GM12891 (cell line): Measurements from ENCODE around the gene COPG1.

Experiments
- DNase-seq: peaks from one replicate; pipeline ENCODE4 v3.0.0; 2011; ENCODE audit warnings: low spot score; ENCODE audit not compliant: insufficient read length
- FAIRE-seq: peaks from 2 replicates; lab custom pipeline; 2011; peaks lifted over from hg19 to GRCh38; lab: Jason Lieb, UNC
- PAX5 ChIP-seq: IDR thresholded peaks from 2 replicates; pipeline ENCODE4 v1.6.1; 2011; ENCODE audit warnings: low read length, moderate library complexity, mild to moderate bottlenecking; ENCODE audit not compliant: insufficient read depth, severe bottlenecking
- POLR2A ChIP-seq: IDR thresholded peaks from 2 replicates; pipeline ENCODE4 v1.6.1; 2011; ENCODE audit warnings: low read depth, low read length, control low read depth
- POLR2AphosphoS5 ChIP-seq: IDR thresholded peaks from 2 replicates; pipeline ENCODE4 v1.6.1; 2011; ENCODE audit warnings: low read depth, low read length, control low read depth
- POU2F2 ChIP-seq: IDR thresholded peaks from 2 replicates; pipeline ENCODE4 v1.6.1; 2011; ENCODE audit warnings: low read depth, mild to moderate bottlenecking, control low read depth, low read length, moderate library complexity
- SPI1 ChIP-seq: IDR thresholded peaks from 2 replicates; pipeline ENCODE4 v1.6.1; 2011; ENCODE audit warnings: low read depth, low read length, control low read depth
- TAF1 ChIP-seq: IDR thresholded peaks from 2 replicates; pipeline ENCODE4 v1.6.1; 2011; ENCODE audit warnings: low read depth, low read length, control low read depth

COPG1 gene

GRCh38 chr3:129313665-129314385 is 64.4 kb downstream of the COPG1 start:
- TF ChIP-seq POU2F2 (peak; percentile 51; the same call in 1 of the 2 replicates), POLR2A (peak; percentile 90), POLR2AphosphoS5 (peak; percentile 86), SPI1 (no peak)
- FAIRE-seq (peak; percentile 58), DNase-seq (no peak)

- TF ChIP-seq POLR2A: no peak; the same call in 1 of the 2 replicates
- 0 out of 2 replicates have a peak, but pooled peaks have one; percentile 13 for TF ChIP-seq POU2F2
- 0 out of 2 replicates have a peak, but pooled peaks have one; percentile 6 for TF ChIP-seq TAF1
- TF ChIP-seq POLR2AphosphoS5: no peak
- TF ChIP-seq PAX5: no peak
- TF ChIP-seq SPI1: no peak
- FAIRE-seq (peak; percentile 55), DNase-seq (peak; percentile 73)
Observed at GRCh38 chr3:129314386-129315222, 65.2 kb downstream of the COPG1 start.

GRCh38 chr3:129315223-129315997 is 66.0 kb downstream of the COPG1 start:
- TF ChIP-seq SPI1 (no peak), POLR2A (no peak; the same call in 1 of the 2 replicates), TAF1 (no peak), POLR2AphosphoS5 (no peak), PAX5 (no peak), POU2F2 (no peak)
- FAIRE-seq (peak; percentile 62), DNase-seq (no peak)

- DNase-seq: no peak
- no peak for FAIRE-seq
- TF ChIP-seq POLR2AphosphoS5: 0 out of 2 replicates have a peak, but pooled peaks have one; percentile 99
- TF ChIP-seq PAX5: peak; percentile 1
- peak; percentile 99; the same call in 1 of the 2 replicates for TF ChIP-seq POLR2A
- no peak for TF ChIP-seq SPI1
Observed at GRCh38 chr3:129315998-129316247, 66.5 kb downstream of the COPG1 start.

- no peak; the same call in 1 of the 2 replicates for TF ChIP-seq POLR2A
- TF ChIP-seq TAF1: peak; percentile 90
- peak; percentile 97 for TF ChIP-seq POU2F2
- TF ChIP-seq SPI1: no peak
- no peak; the same call in none of the 2 replicates for TF ChIP-seq POLR2AphosphoS5
- no peak for TF ChIP-seq PAX5
- DNase-seq: peak; percentile 80
- peak; percentile 80 for FAIRE-seq
Observed at GRCh38 chr3:129316248-129317013, 67.0 kb downstream of the COPG1 start.

- TF ChIP-seq TAF1: no peak
- TF ChIP-seq PAX5: no peak
- TF ChIP-seq POLR2A: no peak
- TF ChIP-seq POLR2AphosphoS5: no peak
- no peak for TF ChIP-seq POU2F2
- TF ChIP-seq SPI1: no peak
- no peak for FAIRE-seq
- no peak for DNase-seq
Observed at GRCh38 chr3:129317014-129317771, 67.8 kb downstream of the COPG1 start.

GRCh38 chr3:129317848-129318247 is 68.4 kb downstream of the COPG1 start:
- DNase-seq (no peak), FAIRE-seq (peak; percentile 57)
- no peak for TF ChIP-seq SPI1
- TF ChIP-seq POLR2A: no peak
- TF ChIP-seq PAX5: no peak
- TF ChIP-seq POLR2AphosphoS5: no peak
- no peak for TF ChIP-seq POU2F2
- no peak for TF ChIP-seq TAF1

- DNase-seq (no peak), FAIRE-seq (no peak)
- TF ChIP-seq TAF1 (no peak), POU2F2 (no peak), SPI1 (no peak), POLR2AphosphoS5 (no peak), POLR2A (no peak), PAX5 (no peak)
Observed at GRCh38 chr3:129318921-129319320, 69.5 kb downstream of the COPG1 start.

- DNase-seq (no peak), FAIRE-seq (no peak)
- no peak for TF ChIP-seq POU2F2
Observed at GRCh38 chr3:129320261-129320660, 70.9 kb downstream of the COPG1 start.
